Left ventricle myocardium inferior (tissue), 1 donor: ENCODE data around the gene RALY. TPM values are rescaled to one million over a fixed set of nuclear protein-coding genes. Genes with fewer than 3 reads are reported as not detected.

Experiments
- DNase-seq: peaks from one replicate; pipeline ENCODE4 v3.0.0-alpha.2; 2020
- H3K27ac ChIP-seq: fragments of 200-600 bp; replicated peaks from 2 replicates; pipeline ENCODE4 v1.8.0; 2021
- H3K27me3 ChIP-seq: fragments of 200-600 bp; 2 replicates; pipeline ENCODE4 v1.8.0; 2021; ENCODE audit warnings: low read depth
- H3K36me3 ChIP-seq: fragments of 200-600 bp; 2 replicates; pipeline ENCODE4 v1.8.0; 2021
- H3K4me1 ChIP-seq: fragments of 200-600 bp; 2 replicates; pipeline ENCODE4 v1.8.0; 2021
- H3K4me3 ChIP-seq: fragments of 200-600 bp; 2 replicates; pipeline ENCODE4 v1.8.0; 2021; ENCODE audit warnings: mild to moderate bottlenecking, moderate library complexity
- H3K9me3 ChIP-seq: fragments of 200-600 bp; replicated peaks from 2 replicates; pipeline ENCODE4 v1.8.0; 2021
- intact Hi-C: fragments of 100-400 bp; cut with micrococcal nuclease; formaldehyde crosslinking; loops from one replicate; pipeline ENCODE4 v1.11.0; 2022
- total RNA-seq: library from RNA; stranded (reverse); fragmentation: NEBNext Ultra II Directional; extraction: Animal tissue kit (Norgen Biotek cat#: 25700); gene quantifications from one replicate; pipeline ENCODE4 v1.2.1, GENCODE V29; 2021
- TF ChIP-seq, protein P1 (sequence below): fragments of 200-600 bp; IDR thresholded peaks from 2 replicates; pipeline ENCODE4 v1.8.0; 2021; ENCODE audit warnings: antibody characterized with exemption, mild to moderate bottlenecking, borderline replicate concordance
- donor health status: DM: no; HTN: yes; CAD: no; lungs with severe emphysema.

RALY gene
- total RNA-seq, 1 donor from 2014 or later = 107 TPM

DNA sequence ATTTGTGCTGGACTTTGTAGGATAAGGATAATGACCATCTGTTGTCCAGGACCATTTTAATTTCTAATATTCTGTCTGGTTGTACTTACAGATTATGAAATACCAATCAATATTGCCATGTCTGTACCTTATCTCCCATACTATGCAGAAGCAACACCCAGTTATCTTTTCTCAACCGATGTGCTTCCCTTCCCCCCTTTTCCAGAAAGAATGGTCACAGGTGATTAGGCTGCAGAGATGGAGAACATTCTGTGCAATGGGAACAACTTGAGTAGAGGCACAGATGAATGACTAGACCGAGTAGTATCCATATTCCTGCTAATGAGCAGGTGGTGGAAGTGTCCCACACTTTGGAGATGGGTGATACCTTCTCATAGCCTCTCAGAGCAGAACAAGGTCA is 10.5 kb downstream of the RALY start:
- TF ChIP-seq, protein P1, sequence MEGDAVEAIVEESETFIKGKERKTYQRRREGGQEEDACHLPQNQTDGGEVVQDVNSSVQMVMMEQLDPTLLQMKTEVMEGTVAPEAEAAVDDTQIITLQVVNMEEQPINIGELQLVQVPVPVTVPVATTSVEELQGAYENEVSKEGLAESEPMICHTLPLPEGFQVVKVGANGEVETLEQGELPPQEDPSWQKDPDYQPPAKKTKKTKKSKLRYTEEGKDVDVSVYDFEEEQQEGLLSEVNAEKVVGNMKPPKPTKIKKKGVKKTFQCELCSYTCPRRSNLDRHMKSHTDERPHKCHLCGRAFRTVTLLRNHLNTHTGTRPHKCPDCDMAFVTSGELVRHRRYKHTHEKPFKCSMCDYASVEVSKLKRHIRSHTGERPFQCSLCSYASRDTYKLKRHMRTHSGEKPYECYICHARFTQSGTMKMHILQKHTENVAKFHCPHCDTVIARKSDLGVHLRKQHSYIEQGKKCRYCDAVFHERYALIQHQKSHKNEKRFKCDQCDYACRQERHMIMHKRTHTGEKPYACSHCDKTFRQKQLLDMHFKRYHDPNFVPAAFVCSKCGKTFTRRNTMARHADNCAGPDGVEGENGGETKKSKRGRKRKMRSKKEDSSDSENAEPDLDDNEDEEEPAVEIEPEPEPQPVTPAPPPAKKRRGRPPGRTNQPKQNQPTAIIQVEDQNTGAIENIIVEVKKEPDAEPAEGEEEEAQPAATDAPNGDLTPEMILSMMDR = no peak
- H3K27ac ChIP-seq = no peak overlapping the region
- intact Hi-C loops = no loop called here
- no peaks in the 10 kb centered on the region for H3K36me3 ChIP-seq
- no peaks in the 10 kb centered on the region for H3K9me3 ChIP-seq
- H3K4me1 ChIP-seq = peaks cover 77% of the 10 kb centered on the region
- H3K27me3 ChIP-seq = no peaks in the 10 kb centered on the region
- no peak overlapping the region for H3K4me3 ChIP-seq
- DNase-seq = no peak

DNA sequence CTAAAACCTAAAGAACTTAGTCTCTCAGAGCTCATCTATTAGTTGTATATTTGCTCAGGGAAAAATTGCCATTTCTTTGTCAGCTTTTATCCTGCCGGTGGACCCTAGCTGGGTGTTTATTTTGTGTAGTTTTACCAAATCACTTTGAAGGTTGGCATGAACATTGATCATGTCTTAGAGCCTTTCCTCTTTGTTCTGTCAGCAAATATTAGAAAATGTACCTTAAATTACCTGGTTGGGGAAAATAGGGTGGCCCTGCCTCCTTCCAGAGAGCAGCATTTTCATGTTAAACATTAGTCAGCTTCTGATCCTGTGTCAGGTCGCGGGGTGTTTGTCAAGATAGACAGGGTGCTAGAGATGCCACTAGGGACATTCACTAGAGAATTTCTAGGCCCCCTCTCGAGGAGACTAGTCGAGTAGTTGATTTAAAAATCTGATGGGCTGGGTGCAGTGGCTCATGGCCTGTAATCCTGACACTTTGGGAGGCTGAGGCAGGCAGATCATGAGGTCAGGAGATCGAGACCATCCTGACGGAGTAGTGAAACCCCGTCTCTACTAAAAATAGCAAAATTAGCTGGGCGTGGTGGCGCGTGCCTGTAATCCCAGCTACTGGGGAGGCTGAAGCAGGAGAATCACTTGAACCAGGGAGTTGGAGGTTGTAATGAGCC is 11.2 kb downstream of the RALY start:
- intact Hi-C loops = no loop called here
- no peak for DNase-seq
- Histone ChIP-seq H3K27me3 (no peaks in the 10 kb centered on the region), H3K36me3 (no peaks in the 10 kb centered on the region), H3K4me3 (no peak overlapping the region), H3K27ac (no peak overlapping the region), H3K4me1 (peaks cover 77% of the 10 kb centered on the region), H3K9me3 (no peaks in the 10 kb centered on the region)
- TF ChIP-seq, protein P1 = no peak

- TF ChIP-seq, protein P1 = no peak
- H3K36me3 ChIP-seq = no peaks in the 10 kb centered on the region
- H3K9me3 ChIP-seq = no peaks in the 10 kb centered on the region
- no peak overlapping the region for H3K27ac ChIP-seq
- intact Hi-C loops = no loop called here
- H3K4me3 ChIP-seq = no peak overlapping the region
- H3K4me1 ChIP-seq = peaks cover 77% of the 10 kb centered on the region
- no peak for DNase-seq
- no peaks in the 10 kb centered on the region for H3K27me3 ChIP-seq
Measured at GRCh38 chr20:34006619-34007018, 12.9 kb downstream of the RALY start.

- peaks cover 88% of the 10 kb centered on the region for H3K4me1 ChIP-seq
- H3K9me3 ChIP-seq = no peaks in the 10 kb centered on the region
- intact Hi-C loops = no loop called here
Measured at GRCh38 chr20:34008477-34008876, 14.8 kb downstream of the RALY start.

GRCh38 chr20:34010405-34010931 is 16.8 kb downstream of the RALY start:
- H3K4me1 ChIP-seq = peaks cover 91% of the 10 kb centered on the region
- H3K9me3 ChIP-seq = no peaks in the 10 kb centered on the region
- intact Hi-C loops = no loop called here

More at GRCh38 chr20:34008477-34008876, 14.8 kb downstream of the RALY start:
- Histone ChIP-seq H3K4me3 (no peak overlapping the region), H3K27me3 (no peaks in the 10 kb centered on the region), H3K36me3 (no peaks in the 10 kb centered on the region), H3K27ac (no peak overlapping the region)
- TF ChIP-seq, protein P1 = no peak
- DNase-seq = no peak

More at GRCh38 chr20:34010405-34010931, 16.8 kb downstream of the RALY start:
- no peaks in the 10 kb centered on the region for H3K36me3 ChIP-seq
- DNase-seq = no peak
- H3K27me3 ChIP-seq = no peaks in the 10 kb centered on the region
- H3K27ac ChIP-seq = no peak overlapping the region
- TF ChIP-seq, protein P1 = no peak
- no peak overlapping the region for H3K4me3 ChIP-seq
